Putamen (tissue), 1 donor: ENCODE measurements around the gene GNPTG.
"Not testable (repeated sequence)": the region's sequence is repeated elsewhere in the genome, so short reads cannot be mapped to it uniquely, and the experiment has no call there.

ENCODE experiments used
- DNase-seq: peaks from one replicate; pipeline ENCODE4 v3.0.0-alpha.2; 2016; ENCODE audit warnings: low spot score

The GNPTG gene

GRCh38 chr16:1319041-1319440 lies 32.7 kb upstream of the GNPTG start:
- DNase-seq, result no peak

DNA sequence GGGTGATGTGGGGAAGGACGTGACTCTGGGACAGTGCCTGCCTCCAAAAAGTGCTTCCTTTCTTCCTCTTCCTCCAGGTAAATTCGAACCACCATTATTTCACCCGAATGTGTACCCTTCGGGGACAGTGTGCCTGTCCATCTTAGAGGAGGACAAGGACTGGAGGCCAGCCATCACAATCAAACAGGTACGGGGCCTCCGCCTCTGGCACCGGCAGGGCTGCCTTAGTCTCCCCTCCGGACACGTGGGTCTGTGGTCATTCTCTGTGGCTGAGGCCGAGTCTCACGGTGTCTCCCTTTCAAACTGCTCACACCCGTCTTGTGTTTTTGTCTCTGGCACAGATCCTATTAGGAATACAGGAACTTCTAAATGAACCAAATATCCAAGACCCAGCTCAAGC lies 31.6 kb upstream of the GNPTG start:
- no peak for DNase-seq

DNA sequence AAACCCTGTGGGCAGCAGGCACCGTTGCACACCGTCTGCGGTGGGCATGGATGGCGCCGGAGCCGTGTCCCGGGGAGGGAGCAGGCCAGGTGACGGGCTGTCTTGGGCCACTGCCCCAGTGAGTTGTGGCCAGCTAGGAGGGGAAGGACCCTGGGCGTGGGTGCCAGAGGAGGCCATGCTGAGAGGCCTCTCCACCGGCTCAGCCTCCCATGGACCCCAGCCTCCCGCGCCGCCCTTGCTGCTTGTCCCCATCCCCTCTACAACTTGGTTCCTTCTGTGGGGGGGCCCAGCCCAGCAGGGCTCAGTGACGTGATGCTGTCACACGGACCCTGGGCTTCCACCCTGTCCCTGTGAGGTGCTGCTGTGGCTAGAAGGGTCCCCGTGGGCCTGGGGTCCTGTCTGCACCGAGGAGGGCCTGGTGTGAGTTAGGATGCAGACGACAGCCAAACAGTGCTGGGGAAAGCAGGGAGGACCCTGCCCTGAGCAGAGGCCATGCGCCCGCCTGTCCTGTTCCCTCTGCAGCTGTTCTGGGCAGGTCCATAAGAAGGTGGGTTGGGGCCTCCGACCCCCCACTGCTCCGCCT lies 31.0 kb upstream of the GNPTG start:
- DNase-seq, result no peak

DNA sequence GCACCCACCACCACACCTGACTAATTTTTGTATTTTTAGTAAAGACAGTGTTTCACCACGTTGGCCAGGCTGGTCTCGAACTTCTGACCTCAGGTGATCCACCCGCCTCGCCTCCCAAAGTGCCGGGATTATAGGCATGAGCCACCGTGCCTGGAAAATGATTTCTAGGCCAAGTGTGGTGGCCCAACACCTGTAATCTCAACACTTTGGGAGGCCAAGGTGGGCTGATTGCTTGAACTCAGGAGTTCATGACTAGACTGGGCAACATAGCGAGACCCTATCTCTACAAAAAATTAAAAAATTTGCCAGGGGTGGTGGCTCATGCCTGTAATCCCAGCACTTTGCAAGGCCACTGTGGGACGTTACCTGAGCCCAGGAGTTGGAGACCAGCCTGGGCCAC lies 29.3 kb upstream of the GNPTG start:
- no peak for DNase-seq

GRCh38 chr16:1323296-1324239 lies 28.2 kb upstream of the GNPTG start:
- peak; percentile 34 for DNase-seq

- DNase-seq, result no peak
Measured at GRCh38 chr16:1324286-1324826, 27.4 kb upstream of the GNPTG start.

DNA sequence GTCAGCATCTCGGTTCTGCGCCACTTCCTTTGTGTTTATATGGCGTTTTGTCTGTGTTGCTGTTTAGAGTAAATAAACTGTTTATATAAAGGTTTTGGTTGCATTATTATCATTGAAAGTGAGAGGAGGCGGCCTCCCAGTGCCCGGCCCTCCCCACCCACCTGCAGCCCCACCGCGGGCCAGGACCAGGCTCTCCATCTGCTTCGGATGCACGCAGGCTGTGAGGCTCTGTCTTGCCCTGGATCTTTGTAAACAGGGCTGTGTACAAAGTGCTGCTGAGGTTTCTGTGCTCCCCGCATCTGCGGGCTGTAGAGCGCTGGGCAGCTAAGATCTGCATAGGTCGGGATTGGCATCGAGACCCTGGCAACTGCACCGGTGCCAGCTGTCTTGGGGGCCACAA lies 26.5 kb upstream of the GNPTG start:
- no peak for DNase-seq

DNA sequence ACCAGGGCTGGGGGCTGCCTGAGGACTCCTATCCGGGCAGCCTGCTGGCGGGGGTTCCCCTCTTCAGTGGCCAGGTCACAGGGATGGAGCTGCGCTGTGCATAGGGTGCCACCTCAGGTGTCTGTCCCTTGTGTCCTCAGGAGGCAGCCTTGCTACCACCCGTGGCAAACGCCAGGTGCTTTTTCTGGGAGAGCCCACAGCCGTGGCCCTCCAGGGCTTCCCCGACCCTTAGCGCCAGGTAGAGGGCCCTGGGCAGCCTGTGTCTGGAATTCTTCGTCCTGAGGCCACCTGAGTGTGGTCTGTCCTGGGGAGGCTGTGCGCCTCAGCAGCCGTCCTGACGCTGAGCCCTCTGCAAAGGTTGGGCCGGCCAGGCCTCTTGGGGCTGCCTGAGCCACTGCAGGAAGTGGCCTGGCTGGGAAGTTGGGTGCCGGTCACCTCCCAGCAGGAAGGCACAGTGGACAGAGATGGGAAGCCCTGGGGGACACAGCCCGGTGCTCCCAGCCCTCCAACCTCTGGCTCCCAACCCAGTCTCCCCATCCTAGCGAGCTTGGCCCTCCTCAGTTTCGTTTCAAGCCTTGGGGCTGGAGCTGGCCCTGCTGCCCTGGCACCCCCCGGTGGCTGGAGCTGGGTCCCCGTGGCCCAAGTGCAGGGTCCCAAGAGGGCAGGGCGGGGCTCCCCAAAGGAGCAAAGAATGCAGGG lies 25.9 kb upstream of the GNPTG start:
- no peak for DNase-seq

- DNase-seq, result no peak
Measured at GRCh38 chr16:1326391-1326790, 25.3 kb upstream of the GNPTG start.

DNA sequence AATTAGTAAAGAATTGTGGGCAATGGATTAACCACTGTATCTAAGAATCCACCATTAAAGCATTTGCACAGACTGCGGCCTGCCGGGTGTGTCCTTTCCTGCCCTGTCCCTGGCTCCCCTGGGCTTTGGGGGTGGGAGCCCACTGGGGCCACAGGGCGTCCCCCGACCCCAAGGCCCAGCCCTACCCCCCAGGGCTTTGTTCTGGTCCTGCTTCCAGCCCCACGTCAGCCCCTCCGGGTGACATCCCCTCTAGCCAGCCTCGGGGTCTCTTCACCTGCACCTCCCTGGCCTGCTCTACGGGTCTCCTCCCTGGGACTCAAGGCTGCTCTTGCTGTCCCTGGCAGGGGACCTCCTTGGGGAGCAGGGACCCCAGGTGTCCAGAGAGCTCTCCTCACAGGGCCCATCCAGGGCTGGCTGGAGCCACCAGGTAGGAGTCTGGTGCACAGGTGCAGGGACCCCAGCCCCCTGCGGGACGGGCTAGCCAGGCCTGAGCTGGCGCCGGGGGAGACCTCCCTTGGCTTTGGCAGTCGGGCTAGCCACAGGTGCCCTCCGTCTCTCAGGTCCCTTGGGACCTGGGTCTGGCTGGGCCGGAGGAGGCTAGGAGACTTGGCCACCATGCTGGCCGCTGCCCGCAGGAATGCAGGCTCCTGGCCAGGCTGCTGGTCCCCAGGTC lies 24.6 kb upstream of the GNPTG start:
- DNase-seq, result no peak

DNA sequence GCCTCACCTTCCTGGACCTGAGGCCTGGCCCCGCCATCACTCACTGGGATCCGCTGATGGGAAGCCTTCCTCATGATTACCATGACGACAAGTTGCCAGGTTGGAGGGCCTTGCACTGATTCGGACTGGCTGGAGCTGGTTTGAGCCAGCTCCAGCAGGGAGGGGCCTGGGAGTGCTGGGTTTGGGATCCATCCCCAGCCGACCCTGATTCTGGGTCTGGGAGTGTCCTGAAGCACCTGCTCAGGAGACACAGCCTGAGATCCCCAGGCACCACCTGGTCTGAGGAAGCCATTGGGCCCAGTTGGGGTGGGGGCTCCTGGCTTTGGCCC lies 24.1 kb upstream of the GNPTG start:
- DNase-seq, result no peak

- not testable (repeated sequence) for DNase-seq
Measured at GRCh38 chr16:1328136-1328535, 23.6 kb upstream of the GNPTG start.

- DNase-seq, result not testable (repeated sequence)
Measured at GRCh38 chr16:1328961-1329360, 22.8 kb upstream of the GNPTG start.

DNA sequence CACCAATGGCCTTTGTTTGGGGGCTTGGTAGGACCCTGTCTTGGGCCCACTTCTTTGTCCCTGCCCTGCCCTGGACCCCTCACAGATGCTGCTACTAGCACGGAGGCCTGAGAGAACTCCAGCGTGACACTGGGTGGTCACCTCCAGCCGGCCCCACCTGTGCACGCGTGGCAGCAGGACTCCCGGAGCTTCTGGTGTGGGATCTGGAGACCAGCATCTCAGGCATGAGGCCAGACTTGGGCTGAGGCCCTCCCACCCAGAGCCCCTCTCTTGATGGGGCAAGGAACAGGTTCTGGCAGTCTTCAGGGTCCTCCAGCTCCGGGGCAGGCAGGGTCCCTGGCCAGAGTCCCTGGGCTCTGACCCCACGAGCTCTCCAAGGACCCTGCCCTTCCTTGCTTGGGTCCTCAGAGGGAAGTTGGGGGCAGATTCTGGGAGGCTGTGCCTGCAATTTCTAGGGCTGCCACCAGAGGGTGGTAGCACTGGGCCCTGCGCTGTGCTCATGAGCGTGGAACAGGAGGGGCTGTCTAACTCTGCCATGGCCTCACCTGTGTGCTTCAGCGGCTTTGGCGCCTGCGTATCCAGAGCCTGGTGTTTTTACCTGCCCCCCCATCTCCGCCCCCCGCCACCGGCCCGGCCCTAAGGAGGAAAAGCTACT lies 21.3 kb upstream of the GNPTG start:
- DNase-seq, result no peak

- DNase-seq, result no peak
Measured at GRCh38 chr16:1330931-1331711, 20.6 kb upstream of the GNPTG start.

GRCh38 chr16:1331712-1332617 lies 19.8 kb upstream of the GNPTG start:
- no peak for DNase-seq

GRCh38 chr16:1332618-1333148 lies 19.0 kb upstream of the GNPTG start:
- no peak for DNase-seq

DNA sequence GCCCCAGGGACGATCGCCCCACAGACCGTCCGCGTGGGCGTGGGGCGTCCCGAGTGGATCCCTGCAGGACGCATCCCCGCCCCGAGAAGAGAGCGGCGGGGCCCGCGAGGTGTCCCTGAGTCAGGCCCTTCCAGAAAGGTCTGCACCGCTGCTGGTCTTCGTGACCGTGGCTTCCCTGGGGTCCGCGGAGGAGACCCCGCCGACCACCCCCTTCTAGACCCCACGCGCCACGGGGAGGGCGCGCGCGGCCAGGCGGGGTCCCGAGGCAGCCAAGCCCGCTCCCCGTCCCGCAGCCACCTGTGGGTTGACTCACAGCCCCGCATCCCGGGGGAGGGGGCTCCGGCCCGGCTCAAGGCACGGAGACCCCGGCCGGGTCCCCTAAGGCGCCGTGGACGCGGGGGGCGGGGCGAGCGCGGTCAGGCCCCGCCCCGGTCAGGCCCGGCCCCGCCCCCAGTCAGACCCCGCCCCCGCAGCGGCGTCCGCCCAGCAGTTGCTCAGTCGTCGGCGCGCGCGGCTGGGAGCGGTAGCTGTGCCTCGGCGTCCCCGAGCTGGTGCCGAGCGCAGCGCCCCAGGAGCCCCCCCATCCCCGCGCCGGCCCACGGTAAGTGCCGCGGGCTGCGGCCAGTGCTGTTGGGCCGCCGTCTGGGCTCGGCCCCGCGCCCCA lies 18.4 kb upstream of the GNPTG start, which contains the start of gene BAIAP3:
BAIAP3 (plus strand) TSS at position 497 of the 664 bp plus-strand sequence. CDS start 4,905 bp downstream, outside the sequence.
- DNase-seq, result no peak
